ENCODE data around the gene ACACA.

The ACACA gene

GRCh38 chr17:37134050-37134449, 272.6 kb downstream of the ACACA start:
- no peak for DNase-seq (ENCODE audit: low read depth in 3 of 3)

- DNase-seq (ENCODE audit: low read depth in 3 of 3) = no peak
Measured at GRCh38 chr17:37133136-37133535, 273.5 kb downstream of the ACACA start.

DNA sequence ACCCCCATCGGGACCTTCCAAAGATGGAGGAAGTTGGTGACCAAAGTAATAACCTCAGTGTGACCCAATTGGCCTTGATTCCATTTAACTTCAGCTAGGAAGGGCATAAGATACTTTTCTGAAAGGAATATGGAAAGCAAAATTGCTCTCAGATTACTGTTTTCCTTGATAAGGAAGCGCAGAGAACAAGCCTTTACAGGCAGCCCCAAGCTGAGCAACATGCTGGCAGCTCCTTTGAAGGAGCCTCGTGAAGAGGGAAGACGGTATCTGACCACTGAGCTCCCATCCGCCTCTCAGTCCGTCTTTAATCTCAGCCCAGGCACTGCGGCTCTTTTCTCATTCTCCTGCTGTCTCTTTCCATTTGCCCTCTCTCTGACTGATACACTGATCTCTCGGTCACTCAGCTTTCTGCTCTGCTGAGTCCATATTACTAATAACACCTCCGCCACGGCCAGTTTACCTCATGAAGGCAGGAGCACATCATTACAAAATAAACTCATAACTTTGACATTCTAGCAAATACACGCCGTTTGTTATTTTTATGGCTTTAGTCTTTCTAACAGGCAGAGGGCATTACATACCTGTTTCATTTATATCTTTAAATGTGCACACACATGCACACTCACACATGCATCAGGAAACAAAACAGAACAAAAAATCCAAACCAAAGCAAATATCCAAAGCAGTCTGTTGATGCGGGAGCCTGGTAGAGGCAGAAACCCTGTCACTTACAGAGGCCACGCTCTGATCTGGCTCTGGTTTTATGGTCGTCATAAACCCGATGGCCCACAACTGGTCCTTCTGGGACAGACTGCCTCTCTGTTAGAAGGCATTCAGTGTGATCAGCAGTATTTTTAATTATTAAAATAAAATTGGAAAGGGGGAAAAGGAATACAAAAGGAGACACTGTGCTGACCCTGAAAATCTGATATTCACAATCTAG, 274.7 kb downstream of the ACACA start:
- no peak for DNase-seq (ENCODE audit: low read depth in 3 of 3)

DNA sequence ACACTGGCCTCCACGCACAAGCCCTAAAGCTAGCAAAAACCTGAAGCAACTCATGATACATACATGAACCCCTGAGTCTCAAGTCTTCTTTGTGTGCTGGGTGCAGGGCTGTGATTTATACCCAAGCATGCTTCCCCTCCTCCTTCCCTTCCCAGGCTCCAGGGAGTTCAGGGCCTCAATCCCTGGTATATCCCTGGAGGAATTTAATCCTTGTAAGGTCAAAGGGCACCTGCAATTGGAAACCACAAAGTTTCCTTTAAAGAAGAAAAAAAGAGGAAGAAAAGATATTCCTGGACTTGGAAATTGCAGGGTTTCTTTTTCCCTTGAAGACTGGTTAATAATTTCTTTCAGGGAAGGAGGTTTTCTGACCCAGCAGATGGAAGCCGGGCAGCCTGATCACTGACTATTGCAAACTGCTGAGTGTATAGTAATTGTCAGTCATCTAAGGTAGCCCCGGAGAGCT, 275.6 kb downstream of the ACACA start:
- DNase-seq (ENCODE audit: low read depth in 3 of 3) = no peak

GRCh38 chr17:37124821-37125173, 281.8 kb downstream of the ACACA start:
- no peak for DNase-seq (ENCODE audit: low read depth in 3 of 3)

DNA sequence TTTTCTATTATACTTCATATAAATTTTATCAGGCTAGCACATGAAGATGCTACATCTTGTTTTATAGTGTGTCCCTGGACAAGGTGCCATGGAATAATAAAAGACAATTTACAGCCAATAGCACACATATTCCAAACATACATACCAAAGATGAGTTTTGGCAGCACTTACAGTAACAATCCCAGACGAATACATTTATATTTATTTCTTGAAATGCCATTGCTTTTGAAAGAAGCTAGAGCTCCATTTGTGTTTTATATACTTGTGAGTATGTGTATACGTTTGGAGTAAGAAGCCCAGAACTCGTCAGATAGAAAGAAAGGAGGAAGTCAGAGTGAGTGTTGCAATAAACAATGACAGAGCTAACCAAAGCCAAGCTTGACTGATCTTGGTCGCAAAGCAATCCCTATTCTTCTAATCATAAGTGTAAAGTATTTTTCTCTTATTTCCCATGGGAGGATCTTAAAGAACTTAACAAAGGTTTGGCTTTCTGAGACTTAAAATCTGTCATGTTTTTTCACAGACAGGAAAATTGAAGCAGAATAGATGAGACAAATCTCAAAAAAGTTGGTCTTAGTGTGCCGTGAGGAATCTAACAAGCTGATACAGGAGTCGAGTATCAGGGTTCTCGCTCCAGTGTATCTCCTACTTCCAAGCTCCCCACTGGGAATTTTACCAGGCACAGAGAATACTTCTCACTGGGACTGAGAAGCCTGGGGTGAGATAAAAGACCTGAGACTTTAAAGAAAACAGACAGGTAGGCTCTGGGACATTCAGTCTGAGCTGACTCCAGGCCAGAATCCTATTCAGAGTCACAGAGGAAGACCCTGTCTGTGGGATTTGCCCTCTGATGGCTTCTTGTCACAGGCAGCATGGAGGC, 282.5 kb downstream of the ACACA start:
- no peak for DNase-seq (ENCODE audit: low read depth in 3 of 3)

DNA sequence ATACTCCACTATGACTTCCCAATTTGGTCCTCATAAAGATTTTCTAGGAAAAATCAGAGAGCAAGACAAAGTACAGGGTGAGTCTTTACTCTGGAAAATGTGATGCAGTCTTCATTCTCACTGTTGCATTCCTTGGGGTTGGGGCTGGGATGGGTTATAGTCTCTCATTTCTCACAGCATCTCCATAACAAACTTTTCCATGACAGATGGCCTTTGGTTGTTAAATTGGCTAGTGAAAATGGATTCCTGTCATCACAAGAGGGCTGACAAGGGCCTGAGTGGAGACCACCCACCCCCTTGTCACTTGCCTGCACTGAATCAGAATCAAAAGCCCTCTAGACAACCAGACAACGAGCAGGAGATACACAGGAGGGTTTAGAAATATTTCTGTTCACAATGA, 283.2 kb downstream of the ACACA start:
- DNase-seq (ENCODE audit: low read depth in 3 of 3) = no peak

DNA sequence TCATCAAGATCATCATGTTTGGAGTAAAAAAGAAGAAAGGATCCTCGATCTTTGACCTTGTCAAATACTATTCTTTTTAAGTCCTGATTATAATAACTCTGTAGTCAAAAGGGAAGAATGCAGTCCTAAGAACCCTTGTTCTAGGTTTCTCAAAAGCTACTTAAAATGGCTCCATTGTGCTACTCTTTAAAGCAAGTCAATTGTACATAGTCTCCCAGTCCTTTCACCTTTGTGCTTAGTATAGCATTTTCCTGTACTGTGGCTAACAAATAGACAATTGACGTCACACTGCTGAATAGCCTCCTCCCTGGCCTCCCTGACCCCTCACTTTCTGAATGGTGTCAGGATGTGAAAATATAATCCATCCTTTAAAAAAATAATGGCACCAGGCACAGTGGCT, 285.0 kb downstream of the ACACA start:
- no peak for DNase-seq (ENCODE audit: low read depth in 3 of 3)

- no peak for DNase-seq (ENCODE audit: low read depth in 3 of 3)
Measured at GRCh38 chr17:37118366-37119137, 288.1 kb downstream of the ACACA start.

DNA sequence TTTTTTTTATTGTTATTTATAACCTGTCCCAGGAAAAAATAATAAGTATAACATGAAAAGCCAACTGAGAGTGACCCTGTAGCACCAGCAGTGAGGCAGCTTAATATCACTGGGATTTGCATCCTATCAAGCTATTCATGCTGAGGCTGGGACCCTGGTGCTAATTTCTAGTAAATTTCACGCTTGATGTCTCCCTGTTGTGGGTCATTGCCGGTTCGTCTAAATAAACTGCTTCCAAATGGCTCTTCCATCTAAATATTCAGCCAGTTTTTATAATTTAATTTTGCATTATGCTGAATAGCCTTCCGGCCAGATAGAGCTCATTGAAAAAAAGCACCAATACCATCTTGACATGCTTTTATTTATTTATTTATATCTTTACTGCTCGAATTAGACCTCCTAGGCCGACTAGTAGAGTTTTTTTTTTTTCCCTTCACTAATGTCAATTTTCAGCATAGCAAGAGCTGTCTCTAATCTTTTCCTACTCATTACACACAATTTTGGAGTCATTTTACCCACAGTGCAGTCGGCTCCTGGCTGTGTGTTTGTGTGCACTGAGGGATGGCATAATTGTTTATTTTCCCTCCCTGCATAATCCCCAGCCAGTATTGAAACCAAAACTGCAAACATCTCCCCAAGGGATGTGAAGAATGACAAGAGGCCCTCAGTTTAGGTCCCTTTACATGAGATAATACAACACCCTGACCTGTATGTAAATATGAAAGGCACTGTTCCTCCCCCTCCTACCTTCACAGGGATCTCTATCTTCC, 289.1 kb downstream of the ACACA start:
- no peak for DNase-seq (ENCODE audit: low read depth in 3 of 3)

DNA sequence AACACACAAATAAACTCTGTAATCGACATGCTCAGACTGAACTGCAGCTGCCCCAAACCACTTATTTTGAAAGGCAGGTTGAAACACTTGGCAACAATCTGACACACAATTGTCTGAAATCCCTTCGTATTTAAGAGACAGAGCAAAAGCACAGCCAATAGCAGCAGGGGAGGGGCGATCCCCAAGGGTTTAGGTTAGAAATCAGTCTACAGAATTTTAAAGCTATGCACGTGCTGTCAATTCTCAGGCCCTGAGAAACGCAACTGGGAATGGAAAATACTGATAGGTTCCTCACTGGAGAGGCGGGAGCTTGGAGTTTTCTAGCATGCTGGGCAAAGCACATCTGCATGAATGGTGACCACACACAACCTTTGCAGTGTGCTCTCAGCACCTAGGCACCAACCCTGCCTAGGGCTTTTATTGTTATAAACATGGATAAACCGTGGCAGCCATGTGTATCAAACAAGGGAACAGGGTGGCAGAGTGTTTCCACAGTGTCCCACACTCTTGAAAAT, 289.9 kb downstream of the ACACA start:
- DNase-seq (ENCODE audit: low read depth in 3 of 3) = no peak

- DNase-seq (ENCODE audit: low read depth in 3 of 3) = no peak
Measured at GRCh38 chr17:37111329-37111728, 295.3 kb downstream of the ACACA start.

GRCh38 chr17:37110746-37111145, 295.9 kb downstream of the ACACA start:
- no peak for DNase-seq (ENCODE audit: low read depth in 3 of 3)

- no peak for DNase-seq (ENCODE audit: low read depth in 3 of 3)
Measured at GRCh38 chr17:37109731-37110710, 296.6 kb downstream of the ACACA start.

GRCh38 chr17:37109106-37109505, 297.5 kb downstream of the ACACA start:
- no peak for DNase-seq (ENCODE audit: low read depth in 3 of 3)

DNA sequence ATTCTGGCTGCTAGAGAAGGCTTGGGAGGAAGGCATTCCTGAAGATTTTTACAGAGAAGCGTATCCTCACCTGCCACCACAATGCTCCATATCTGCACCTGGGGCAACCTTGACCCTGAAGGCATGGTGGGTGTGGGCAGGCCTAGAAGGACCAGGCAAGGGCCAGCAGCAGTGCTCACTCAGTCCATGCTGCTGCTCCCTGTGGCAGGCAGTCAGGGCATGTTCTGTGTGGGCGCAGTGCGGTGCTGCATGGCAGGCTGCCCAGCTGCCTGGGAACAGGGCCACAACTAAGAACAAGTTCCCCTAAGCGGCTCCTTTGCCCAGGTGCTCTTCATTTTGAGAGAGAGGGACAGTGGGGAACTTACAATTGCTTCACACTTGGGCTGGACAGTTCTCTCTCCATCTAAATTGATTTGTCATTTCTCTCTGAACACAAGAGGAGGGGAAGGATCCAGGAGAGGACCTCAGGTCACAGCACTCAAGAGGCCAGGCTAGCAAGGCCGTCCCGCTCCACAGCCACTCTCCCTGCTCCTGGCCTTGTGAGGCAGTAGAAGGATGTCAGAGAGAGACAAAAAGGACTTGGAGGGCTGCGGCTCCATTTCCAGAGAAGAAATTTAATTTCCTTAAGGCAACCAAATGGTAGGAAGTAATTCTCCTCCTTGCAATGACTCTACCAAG, 299.1 kb downstream of the ACACA start:
- no peak for DNase-seq (ENCODE audit: low read depth in 3 of 3)

DNA sequence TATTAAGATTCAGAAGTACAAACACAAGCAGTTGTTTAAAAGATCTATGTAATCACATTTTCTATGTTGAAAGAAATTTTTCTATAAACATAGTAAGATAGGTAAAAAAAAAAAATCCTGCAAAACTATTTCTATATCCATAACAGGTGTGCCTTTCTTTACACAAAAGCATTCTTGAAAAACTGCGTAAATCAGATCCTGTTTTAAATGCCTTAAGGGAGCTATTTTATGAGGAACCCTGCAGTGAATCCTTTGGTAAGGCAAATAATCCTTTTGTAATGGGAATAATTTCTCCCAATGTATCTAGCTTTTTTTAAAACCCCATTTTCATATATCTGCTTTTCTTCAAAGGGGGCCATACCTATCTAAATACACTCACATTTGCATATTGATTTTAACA, 300.6 kb downstream of the ACACA start:
- no peak for DNase-seq (ENCODE audit: low read depth in 3 of 3)

DNA sequence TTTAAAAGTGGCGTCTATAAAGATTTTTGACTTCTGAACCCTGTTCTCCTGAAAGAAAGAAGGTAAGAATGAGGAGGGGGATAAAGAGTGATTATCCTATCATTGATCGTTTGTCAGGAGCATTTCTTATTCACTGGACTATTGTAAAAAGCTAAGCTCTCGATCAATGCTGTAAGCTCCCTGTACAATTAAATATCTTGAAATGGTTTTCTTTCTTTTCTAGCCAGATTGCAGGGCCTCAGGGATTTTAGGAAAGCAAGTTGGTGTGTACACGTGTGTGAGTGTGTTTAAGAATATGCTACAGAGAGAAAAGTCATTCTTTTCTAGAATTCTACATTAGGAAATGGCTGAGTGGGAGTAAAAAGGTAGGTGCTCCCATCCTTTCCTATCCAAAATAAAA, 303.4 kb downstream of the ACACA start:
- no peak for DNase-seq (ENCODE audit: low read depth in 3 of 3)

DNA sequence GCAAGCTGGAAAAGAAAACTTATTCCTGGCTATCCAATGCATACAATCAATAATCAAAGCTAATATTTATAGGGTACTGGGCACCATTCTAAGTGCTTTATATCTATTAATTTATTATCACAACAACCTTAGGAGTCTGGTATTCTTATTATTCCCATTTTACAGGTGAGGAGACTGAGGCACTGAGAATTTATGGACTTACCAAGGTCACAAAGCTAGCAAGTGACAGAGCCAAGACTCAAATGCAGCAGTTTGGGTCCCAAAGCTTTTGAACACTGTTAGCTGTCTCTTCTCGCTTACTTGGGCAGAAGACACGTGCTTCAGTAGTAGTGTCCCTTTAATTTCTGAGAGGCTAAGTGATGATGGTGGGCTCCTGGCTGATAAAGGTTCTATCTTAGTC, 305.3 kb downstream of the ACACA start:
- DNase-seq (ENCODE audit: low read depth in 3 of 3) = no peak
